Measurements from ENCODE around the gene FASTKD2. TPM values are rescaled to one million over a fixed set of nuclear protein-coding genes. Genes with fewer than 3 reads are reported as not detected.
A peak's percentile ranks its signal among the peaks of the same experiment; 100 is the strongest.

FASTKD2 gene
- 10 to 100 TPM; 23.7 to 34.6 TPM for total RNA-seq

GRCh38 chr2:206765242-206766056, at the start of gene FASTKD2, which contains the start of gene MDH1B:
FASTKD2 (plus strand) TSS chr2:206765606; CDS start chr2:206766694, 1,088 bp downstream.
MDH1B (minus strand) TSS chr2:206765328; CDS start chr2:206765271, 57 bp downstream.
- Mint-ChIP-seq H3K4me3 (peak within 1 kb of the TSS; percentile 93), H3K4me1 (ENCODE audit: low read depth in 2 of 2) (peaks cover 17 to 29% of the 10 kb centered on the region in 2 donors), H3K27ac (peak within 1 kb of the TSS; percentile 90 to 91), H3K27me3 (peaks cover 2 to 6% of the 10 kb centered on the region in 2 donors), H3K36me3 (peaks cover 9% of the 10 kb centered on the region), H3K9me3 (no peaks in the 10 kb centered on the region)
- peak; percentile 92 to 95 for ATAC-seq
- peak; percentile 92 for DNase-seq (ENCODE audit: low spot score)

- H3K4me3 Mint-ChIP-seq = no peak overlapping the region
- ATAC-seq (no peak), DNase-seq (ENCODE audit: low spot score) (no peak)
- no peaks in the 10 kb centered on the region for H3K4me1 Mint-ChIP-seq (ENCODE audit: low read depth in 2 of 2)
- H3K27me3 Mint-ChIP-seq = peaks cover 15 to 40% of the 10 kb centered on the region in 2 donors
- no peak overlapping the region for H3K27ac Mint-ChIP-seq
- H3K9me3 Mint-ChIP-seq = no peaks in the 10 kb centered on the region
- no peaks in the 10 kb centered on the region for H3K36me3 Mint-ChIP-seq
Observed at GRCh38 chr2:206716623-206717022, 48.8 kb upstream of the FASTKD2 start.

- ATAC-seq (no peak), DNase-seq (ENCODE audit: low spot score) (no peak)
- no peaks in the 10 kb centered on the region for H3K36me3 Mint-ChIP-seq
- H3K4me1 Mint-ChIP-seq (ENCODE audit: low read depth in 2 of 2) = no peaks in the 10 kb centered on the region
- no peak within 1 kb of the TSS for H3K27ac Mint-ChIP-seq
- H3K9me3 Mint-ChIP-seq = no peaks in the 10 kb centered on the region
- no peak within 1 kb of the TSS for H3K4me3 Mint-ChIP-seq
- peaks cover 16 to 41% of the 10 kb centered on the region in 2 donors for H3K27me3 Mint-ChIP-seq
Observed at GRCh38 chr2:206718296-206718695, 47.1 kb upstream of the FASTKD2 start, which contains the start of gene DYTN. DYTN (minus strand) TSS chr2:206718396; CDS start chr2:206718279, 117 bp downstream.

GRCh38 chr2:206721256-206721920, 44.0 kb upstream of the FASTKD2 start:
- ATAC-seq (no peak), DNase-seq (ENCODE audit: low spot score) (no peak)
- Mint-ChIP-seq H3K27ac (no peak overlapping the region), H3K27me3 (peaks cover 18 to 40% of the 10 kb centered on the region in 2 donors), H3K36me3 (no peaks in the 10 kb centered on the region), H3K4me1 (ENCODE audit: low read depth in 2 of 2) (no peaks in the 10 kb centered on the region), H3K9me3 (no peaks in the 10 kb centered on the region), H3K4me3 (no peak overlapping the region)

- no peak for DNase-seq (ENCODE audit: low spot score)
- H3K36me3 Mint-ChIP-seq = no peaks in the 10 kb centered on the region
- no peak overlapping the region for H3K27ac Mint-ChIP-seq
- no peak for ATAC-seq
- peaks cover 27 to 49% of the 10 kb centered on the region in 2 donors for H3K27me3 Mint-ChIP-seq
- H3K4me1 Mint-ChIP-seq (ENCODE audit: low read depth in 2 of 2) = no peaks in the 10 kb centered on the region
- no peaks in the 10 kb centered on the region for H3K9me3 Mint-ChIP-seq
- H3K4me3 Mint-ChIP-seq = no peak overlapping the region
Observed at GRCh38 chr2:206723288-206723687, 42.1 kb upstream of the FASTKD2 start.

GRCh38 chr2:206727287-206727686, 38.1 kb upstream of the FASTKD2 start:
- no peaks in the 10 kb centered on the region for H3K4me1 Mint-ChIP-seq (ENCODE audit: low read depth in 2 of 2)
- H3K36me3 Mint-ChIP-seq = no peaks in the 10 kb centered on the region

GRCh38 chr2:206728277-206729199, 36.9 kb upstream of the FASTKD2 start:
- Mint-ChIP-seq H3K4me3 (no peak overlapping the region), H3K27ac (no peak overlapping the region), H3K4me1 (ENCODE audit: low read depth in 2 of 2) (no peaks in the 10 kb centered on the region), H3K9me3 (no peaks in the 10 kb centered on the region), H3K36me3 (no peaks in the 10 kb centered on the region), H3K27me3 (peaks cover 38 to 67% of the 10 kb centered on the region in 2 donors)
- DNase-seq (ENCODE audit: low spot score) (no peak), ATAC-seq (no peak)

More at GRCh38 chr2:206727287-206727686, 38.1 kb upstream of the FASTKD2 start:
- no peak for ATAC-seq
- H3K27ac Mint-ChIP-seq = no peak overlapping the region
- DNase-seq (ENCODE audit: low spot score) = no peak
- H3K9me3 Mint-ChIP-seq = no peaks in the 10 kb centered on the region
- H3K27me3 Mint-ChIP-seq = peaks cover 35 to 60% of the 10 kb centered on the region in 2 donors
- H3K4me3 Mint-ChIP-seq = no peak overlapping the region

GRCh38 chr2:206733341-206733740, 32.1 kb upstream of the FASTKD2 start:
- DNase-seq (ENCODE audit: low spot score) (no peak), ATAC-seq (peak in 1 of 2 donors; percentile 11)
- Mint-ChIP-seq H3K27ac (no peak overlapping the region), H3K27me3 (peaks cover 30 to 43% of the 10 kb centered on the region in 2 donors), H3K36me3 (no peaks in the 10 kb centered on the region), H3K4me3 (no peak overlapping the region), H3K4me1 (ENCODE audit: low read depth in 2 of 2) (no peaks in the 10 kb centered on the region), H3K9me3 (no peaks in the 10 kb centered on the region)

- Mint-ChIP-seq H3K27ac (no peak overlapping the region), H3K4me3 (no peak overlapping the region), H3K36me3 (no peaks in the 10 kb centered on the region), H3K4me1 (ENCODE audit: low read depth in 2 of 2) (no peaks in the 10 kb centered on the region), H3K9me3 (no peaks in the 10 kb centered on the region), H3K27me3 (peaks cover 17 to 27% of the 10 kb centered on the region in 2 donors)
- ATAC-seq (no peak), DNase-seq (ENCODE audit: low spot score) (no peak)
Observed at GRCh38 chr2:206736935-206737334, 28.5 kb upstream of the FASTKD2 start.

GRCh38 chr2:206739271-206739670, 26.1 kb upstream of the FASTKD2 start:
- Mint-ChIP-seq H3K4me3 (no peak overlapping the region), H3K27ac (no peak overlapping the region), H3K4me1 (ENCODE audit: low read depth in 2 of 2) (no peaks in the 10 kb centered on the region), H3K9me3 (no peaks in the 10 kb centered on the region), H3K36me3 (no peaks in the 10 kb centered on the region), H3K27me3 (peaks cover 20 to 26% of the 10 kb centered on the region in 2 donors)
- no peak for DNase-seq (ENCODE audit: low spot score)
- no peak for ATAC-seq

GRCh38 chr2:206740800-206741199, 24.6 kb upstream of the FASTKD2 start:
- Mint-ChIP-seq H3K4me3 (no peak overlapping the region), H3K36me3 (no peaks in the 10 kb centered on the region), H3K27me3 (peaks cover 22 to 32% of the 10 kb centered on the region in 2 donors), H3K9me3 (no peaks in the 10 kb centered on the region), H3K4me1 (ENCODE audit: low read depth in 2 of 2) (no peaks in the 10 kb centered on the region), H3K27ac (no peak overlapping the region)
- no peak for DNase-seq (ENCODE audit: low spot score)
- ATAC-seq = no peak

GRCh38 chr2:206756816-206757215, 8.6 kb upstream of the FASTKD2 start:
- H3K27me3 Mint-ChIP-seq = peaks cover 29 to 38% of the 10 kb centered on the region in 2 donors
- H3K4me3 Mint-ChIP-seq = no peak overlapping the region
- H3K4me1 Mint-ChIP-seq (ENCODE audit: low read depth in 2 of 2) = no peaks in the 10 kb centered on the region
- no peak for DNase-seq (ENCODE audit: low spot score)
- no peaks in the 10 kb centered on the region for H3K36me3 Mint-ChIP-seq
- no peaks in the 10 kb centered on the region for H3K9me3 Mint-ChIP-seq
- no peak for ATAC-seq
- no peak overlapping the region for H3K27ac Mint-ChIP-seq

GRCh38 chr2:206764673-206765241, 649 bp upstream of the FASTKD2 start:
- H3K36me3 Mint-ChIP-seq = peaks cover 9% of the 10 kb centered on the region
- peaks cover 2 to 6% of the 10 kb centered on the region in 2 donors for H3K27me3 Mint-ChIP-seq
- peaks cover 17 to 28% of the 10 kb centered on the region in 2 donors for H3K4me1 Mint-ChIP-seq (ENCODE audit: low read depth in 2 of 2)
- H3K4me3 Mint-ChIP-seq = peak overlapping the region; percentile 93
- ATAC-seq (no peak), DNase-seq (ENCODE audit: low spot score) (no peak)
- peak overlapping the region; percentile 90 to 91 for H3K27ac Mint-ChIP-seq
- H3K9me3 Mint-ChIP-seq = no peaks in the 10 kb centered on the region
